Thyroid gland (tissue), 4 donors: ENCODE measurements around the gene NR3C2. TPM values are rescaled to one million over a fixed set of nuclear protein-coding genes. Genes with fewer than 3 reads are reported as not detected.

Source experiments
- DNase-seq, 2 donors: peaks; one replicate each; pipeline ENCODE4 v3.0.0-alpha.2; 2019
- H3K27ac ChIP-seq, 3 donors: fragments of 200-600 bp; sonication (generic); 1 replicate in 2 of 3; 2 replicates in 1 of 3; pipeline ENCODE4 v1.5.1; 2016 to 2019; ENCODE audit warnings: mild to moderate bottlenecking in 1 of 3, moderate library complexity in 1 of 3
- H3K27me3 ChIP-seq: fragments of 200-600 bp; sonication (generic); one replicate; pipeline ENCODE4 v1.5.1; 2019
- H3K36me3 ChIP-seq, 2 donors: fragments of 200-600 bp; sonication (generic); one replicate each; pipeline ENCODE4 v1.5.1; 2016 to 2019
- H3K4me1 ChIP-seq, 2 donors: fragments of 200-600 bp; sonication (generic); one replicate each; pipeline ENCODE4 v1.5.1; 2017 to 2019
- H3K4me3 ChIP-seq, 3 donors: fragments of 200-600 bp; sonication (generic); replicated peaks in 1 of 3; 1 replicate in 2 of 3; 2 replicates in 1 of 3; pipeline ENCODE4 v1.5.1; 2016; ENCODE audit warnings: mild to moderate bottlenecking in 1 of 3
- H3K9me3 ChIP-seq: fragments of 200-600 bp; sonication (generic); one replicate; pipeline ENCODE4 v1.5.1; 2017
- POLR2A ChIP-seq, 2 donors: fragments of 450-650 bp; IDR thresholded peaks; one replicate each; pipeline ENCODE4 v1.6.1; 2017; ENCODE audit warnings: antibody characterized with exemption in 2 of 2, mild to moderate bottlenecking in 2 of 2, moderate library complexity in 1 of 2
- WGBS, 2 donors: methylation state at CpG; one replicate each; pipeline ENCODE4 v1.1.5; 2017; 5-methylcytosine and 5-hydroxymethylcytosine counted together
- intact Hi-C: fragments of 100-400 bp; cut with DNase I; formaldehyde crosslinking; loops from one replicate; pipeline ENCODE4 v1.15.1; 2023
- total RNA-seq, 4 donors: library from RNA; depleted of rRNA; stranded (reverse); fragments of >200 nt; gene quantifications; one replicate each; pipeline ENCODE4 v1.2.3, GENCODE V29; 2016
- TF ChIP-seq, protein P1 (sequence below), 6 experiments: fragments of 200-600 bp in 3 of 6; fragments of 450-650 bp in 3 of 6; sonication (generic) in 3 of 6; IDR thresholded peaks; one replicate each; pipeline ENCODE4 v1.5.1; 2016 to 2019; ENCODE audit warnings: antibody characterized with exemption in 6 of 6, mild to moderate bottlenecking in 2 of 6, inconsistent platforms in 1 of 6, moderate library complexity in 1 of 6

Gene NR3C2
- total RNA-seq, 4 donors from 2014 or later = 51.6 to 161 (median 72.3) TPM

DNA sequence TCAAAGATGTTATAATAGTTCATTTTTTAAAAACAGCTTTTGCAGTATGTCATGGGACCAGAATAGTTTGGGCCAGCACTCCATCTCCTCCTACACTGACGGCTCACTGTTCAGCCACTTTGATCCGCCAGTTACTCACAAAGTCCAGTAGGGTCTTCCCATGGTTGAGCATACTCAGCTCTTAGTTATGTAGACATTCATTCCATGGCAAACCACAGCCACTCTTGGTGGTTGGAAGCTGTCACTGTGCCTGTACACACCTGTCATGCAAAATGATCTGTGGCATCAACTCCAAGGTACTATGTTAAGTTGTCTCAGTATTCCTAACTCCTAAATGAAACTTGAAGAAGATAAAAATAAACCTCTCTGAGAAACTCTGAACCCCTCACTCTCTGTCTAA is 127.2 kb downstream of the NR3C2 start:
- 94 to 98% methylated on average over 2 of the region's 2 CpGs for WGBS, 2 donors
- H3K27me3 ChIP-seq = no peaks in the 10 kb centered on the region
- TF ChIP-seq POLR2A (IDR thresholded peaks at IDR 0.05) = no peak
- TF ChIP-seq, protein P1, sequence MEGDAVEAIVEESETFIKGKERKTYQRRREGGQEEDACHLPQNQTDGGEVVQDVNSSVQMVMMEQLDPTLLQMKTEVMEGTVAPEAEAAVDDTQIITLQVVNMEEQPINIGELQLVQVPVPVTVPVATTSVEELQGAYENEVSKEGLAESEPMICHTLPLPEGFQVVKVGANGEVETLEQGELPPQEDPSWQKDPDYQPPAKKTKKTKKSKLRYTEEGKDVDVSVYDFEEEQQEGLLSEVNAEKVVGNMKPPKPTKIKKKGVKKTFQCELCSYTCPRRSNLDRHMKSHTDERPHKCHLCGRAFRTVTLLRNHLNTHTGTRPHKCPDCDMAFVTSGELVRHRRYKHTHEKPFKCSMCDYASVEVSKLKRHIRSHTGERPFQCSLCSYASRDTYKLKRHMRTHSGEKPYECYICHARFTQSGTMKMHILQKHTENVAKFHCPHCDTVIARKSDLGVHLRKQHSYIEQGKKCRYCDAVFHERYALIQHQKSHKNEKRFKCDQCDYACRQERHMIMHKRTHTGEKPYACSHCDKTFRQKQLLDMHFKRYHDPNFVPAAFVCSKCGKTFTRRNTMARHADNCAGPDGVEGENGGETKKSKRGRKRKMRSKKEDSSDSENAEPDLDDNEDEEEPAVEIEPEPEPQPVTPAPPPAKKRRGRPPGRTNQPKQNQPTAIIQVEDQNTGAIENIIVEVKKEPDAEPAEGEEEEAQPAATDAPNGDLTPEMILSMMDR (IDR thresholded peaks at IDR 0.05) = no peak
- no peak overlapping the region for H3K4me3 ChIP-seq
- H3K27ac ChIP-seq = no peak overlapping the region
- H3K9me3 ChIP-seq = no peaks in the 10 kb centered on the region
- DNase-seq = no peak
- intact Hi-C loops = no loop called here
- H3K4me1 ChIP-seq = peaks cover 0 to 3% of the 10 kb centered on the region in 2 donors
- no peaks in the 10 kb centered on the region for H3K36me3 ChIP-seq

- no peak overlapping the region for H3K27ac ChIP-seq
- no peaks in the 10 kb centered on the region for H3K27me3 ChIP-seq
- no peaks in the 10 kb centered on the region for H3K36me3 ChIP-seq
- no peaks in the 10 kb centered on the region for H3K9me3 ChIP-seq
- WGBS, 2 donors = 49% methylated on average over 2 of the region's 2 CpGs
- H3K4me1 ChIP-seq = peaks cover 0 to 3% of the 10 kb centered on the region in 2 donors
- intact Hi-C loops = no loop called here
- no peak for DNase-seq
- TF ChIP-seq, protein P1 (IDR thresholded peaks at IDR 0.05) = no peak
- no peak overlapping the region for H3K4me3 ChIP-seq
Observed at GRCh38 chr4:148312956-148313490, 129.2 kb downstream of the NR3C2 start.

GRCh38 chr4:148311526-148311925 is 130.7 kb downstream of the NR3C2 start:
- H3K27ac ChIP-seq = no peak overlapping the region
- no peak for DNase-seq
- TF ChIP-seq, protein P1 (IDR thresholded peaks at IDR 0.05) = no peak
- no peak for TF ChIP-seq POLR2A (IDR thresholded peaks at IDR 0.05)
- peaks cover 0 to 5% of the 10 kb centered on the region in 2 donors for H3K4me1 ChIP-seq
- H3K27me3 ChIP-seq = no peaks in the 10 kb centered on the region
- H3K4me3 ChIP-seq = no peak overlapping the region
- H3K9me3 ChIP-seq = no peaks in the 10 kb centered on the region
- no peaks in the 10 kb centered on the region for H3K36me3 ChIP-seq
- intact Hi-C loops = no loop called here

- WGBS, 2 donors = 88 to 92% methylated on average over 3 of the region's 3 CpGs
- H3K4me3 ChIP-seq = no peak overlapping the region
- no peaks in the 10 kb centered on the region for H3K9me3 ChIP-seq
- TF ChIP-seq, protein P1 (IDR thresholded peaks at IDR 0.05) = no peak
- TF ChIP-seq POLR2A (IDR thresholded peaks at IDR 0.05) = no peak
- intact Hi-C loops = no loop called here
- H3K27me3 ChIP-seq = no peaks in the 10 kb centered on the region
- DNase-seq = no peak
- no peak overlapping the region for H3K27ac ChIP-seq
- H3K36me3 ChIP-seq = no peaks in the 10 kb centered on the region
- H3K4me1 ChIP-seq = peaks cover 0 to 7% of the 10 kb centered on the region in 2 donors
Observed at GRCh38 chr4:148310756-148311155, 131.5 kb downstream of the NR3C2 start.

DNA sequence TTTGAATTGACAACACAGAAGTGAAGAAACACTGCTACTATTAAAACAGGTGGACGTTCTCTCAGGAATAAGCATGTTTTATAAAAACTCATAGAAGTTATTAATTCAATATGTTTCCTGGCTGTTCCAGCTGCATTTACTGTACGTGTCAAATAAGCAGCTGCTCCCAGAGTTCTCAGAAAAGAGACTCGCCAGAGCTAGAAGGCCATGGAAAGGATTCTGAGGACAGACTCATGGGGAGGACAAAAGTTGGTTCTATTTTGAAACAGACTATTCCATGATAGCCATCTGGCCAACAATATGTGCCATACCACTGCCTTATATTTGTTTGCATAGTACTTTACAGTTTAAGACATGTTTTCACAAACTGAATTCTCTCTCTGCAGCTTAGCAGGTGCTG is 136.5 kb downstream of the NR3C2 start:
- 71 to 91% methylated on average over 3 of the region's 3 CpGs for WGBS, 2 donors
- no peaks in the 10 kb centered on the region for H3K9me3 ChIP-seq
- no peak for DNase-seq
- TF ChIP-seq POLR2A (IDR thresholded peaks at IDR 0.05) = no peak
- TF ChIP-seq, protein P1 (IDR thresholded peaks at IDR 0.05) = no peak
- H3K36me3 ChIP-seq = no peaks in the 10 kb centered on the region
- H3K4me1 ChIP-seq = peaks cover 0 to 4% of the 10 kb centered on the region in 2 donors
- no peak overlapping the region for H3K27ac ChIP-seq
- H3K27me3 ChIP-seq = no peaks in the 10 kb centered on the region
- intact Hi-C loops = no loop called here
- H3K4me3 ChIP-seq = no peak overlapping the region
